PC-3 (cell line): Measurements from ENCODE around the gene ADAMTS6. TPM values are rescaled to one million over a fixed set of nuclear protein-coding genes. Genes with fewer than 3 reads are reported as not detected.

Experiments
- ATAC-seq: fragments of 200-7000 bp; cut with Tn5 transposase; 2 replicates; pipeline ENCODE4 v1.9.1; 2020; ENCODE audit warnings: mild to moderate bottlenecking, moderate library complexity
- BruUV-seq: library from RNA; stranded (reverse); fragments of 400-500 nt; replicated peaks from 2 replicates; lab custom pipeline; 2021; lab: Mats Ljungman, UMichigan
- CTCF ChIA-PET: fragments of 300-600 bp; sonication (Branson Sonifier 250); formaldehyde crosslinking; loops from one replicate; lab custom pipeline; 2022; ENCODE audit warnings: antibody characterized with exemption; lab: Charles Lee
- POLR2A ChIA-PET: fragments of 300-600 bp; sonication (Branson Sonifier 250); formaldehyde crosslinking; loops from one replicate; lab custom pipeline; 2022; ENCODE audit warnings: antibody characterized with exemption; ENCODE audit not compliant: unreplicated experiment; lab: Charles Lee
- DNase-seq: peaks from one replicate; pipeline ENCODE4 v3.0.0-alpha.2; 2015
- H2AFZ ChIP-seq: fragments of 300-600 bp; sonication (generic); 2 replicates; pipeline ENCODE4 v1.6.0; 2016; ENCODE audit warnings: antibody characterized with exemption, low read length
- H3F3A ChIP-seq: fragments of 300-600 bp; sonication (generic); one replicate; pipeline ENCODE4 v1.6.0; 2017; ENCODE audit warnings: antibody characterized with exemption, low read length, control low read depth, mild to moderate bottlenecking; ENCODE audit not compliant: unreplicated experiment
- H3K27ac ChIP-seq: fragments of 300-600 bp; sonication (generic); 2 replicates; pipeline ENCODE4 v1.5.1; 2016; ENCODE audit warnings: mild to moderate bottlenecking, low read length
- H3K27me3 ChIP-seq: fragments of 300-600 bp; sonication (generic); 2 replicates; pipeline ENCODE4 v1.6.1; 2016; ENCODE audit warnings: low read length, mixed read lengths
- H3K36me3 ChIP-seq: fragments of 300-600 bp; sonication (generic); 2 replicates; pipeline ENCODE4 v1.6.1; 2016; ENCODE audit warnings: low read depth, mixed run types, low read length, mixed read lengths
- H3K4me1 ChIP-seq: fragments of 300-600 bp; sonication (generic); 2 replicates; pipeline ENCODE4 v1.5.1; 2016; ENCODE audit warnings: low read length; ENCODE audit not compliant: insufficient read depth
- H3K4me2 ChIP-seq: fragments of 300-600 bp; sonication (generic); 2 replicates; pipeline ENCODE4 v1.6.0; 2016; ENCODE audit warnings: low read length
- H3K4me3 ChIP-seq: fragments of 300-600 bp; sonication (generic); 2 replicates; pipeline ENCODE4 v1.5.1; 2016; ENCODE audit warnings: mild to moderate bottlenecking, low read length, mixed read lengths
- H3K79me2 ChIP-seq: fragments of 300-600 bp; sonication (generic); 2 replicates; pipeline ENCODE4 v1.6.1; 2017; ENCODE audit warnings: low read length, mixed read lengths
- H3K9ac ChIP-seq: fragments of 300-600 bp; sonication (generic); 2 replicates; pipeline ENCODE4 v1.6.0; 2016; ENCODE audit warnings: mild to moderate bottlenecking, low read length
- H3K9me2 ChIP-seq: fragments of 300-600 bp; sonication (generic); replicated peaks from 2 replicates; pipeline ENCODE4 v1.6.1; 2016; ENCODE audit warnings: mixed run types, low read length, mixed read lengths
- H3K9me3 ChIP-seq: fragments of 300-600 bp; sonication (generic); 2 replicates; pipeline ENCODE4 v1.6.1; 2016; ENCODE audit warnings: low read length, mixed read lengths
- H4K20me1 ChIP-seq: fragments of 300-600 bp; sonication (generic); 2 replicates; pipeline ENCODE4 v1.6.1; 2016; ENCODE audit warnings: low read length, mixed read lengths
- CTCF ChIP-seq: fragments of 300-600 bp; sonication (generic); conservative IDR thresholded peaks from 2 replicates; pipeline ENCODE4 v1.5.1; 2017; ENCODE audit warnings: antibody characterized with exemption, low read depth, mild to moderate bottlenecking, low read length
- EZH2 ChIP-seq: fragments of 300-600 bp; sonication (generic); IDR thresholded peaks from one replicate; pipeline ENCODE4 v1.6.1; 2017; ENCODE audit warnings: antibody characterized with exemption, mild to moderate bottlenecking, low read length; ENCODE audit not compliant: unreplicated experiment
- EZH2phosphoT487 ChIP-seq: fragments of 300-600 bp; sonication (generic); IDR thresholded peaks from 2 replicates; pipeline ENCODE4 v1.6.1; 2018; ENCODE audit warnings: mild to moderate bottlenecking, antibody characterized with exemption, low read length, borderline replicate concordance
- intact Hi-C: fragments of 100-400 bp; cut with micrococcal nuclease; formaldehyde crosslinking; loops from 2 replicates; pipeline ENCODE4 v1.9.0; 2023
- total RNA-seq: library from RNA; depleted of rRNA; stranded (reverse); fragments of >200 nt; gene quantifications from 2 replicates; pipeline ENCODE4 v1.2.3, GENCODE V29; 2014

The ADAMTS6 gene
- total RNA-seq, 1 experiment from 2014 or later, result 1.7 TPM

- H3K4me2 ChIP-seq, result no peak overlapping the region
- ATAC-seq, result no peak
- H3K9ac ChIP-seq, result no peak overlapping the region
- H4K20me1 ChIP-seq, result no peaks in the 10 kb centered on the region
- ChIA-PET CTCF (no interaction called here), POLR2A (no interaction called here)
- no peaks in the 10 kb centered on the region for H3K9me2 ChIP-seq
- H3K4me1 ChIP-seq, result no peaks in the 10 kb centered on the region
- BruUV-seq, result no TSS peak
- intact Hi-C loops, result no loop called here
- H3K79me2 ChIP-seq, result no peaks in the 10 kb centered on the region
- H2AFZ ChIP-seq, result no peak overlapping the region
- no peaks in the 10 kb centered on the region for H3K36me3 ChIP-seq
- no peaks in the 10 kb centered on the region for H3K9me3 ChIP-seq
- no peak for TF ChIP-seq CTCF
- TF ChIP-seq EZH2phosphoT487, result no peak
- TF ChIP-seq EZH2, result no peak
- no peak overlapping the region for H3K27ac ChIP-seq
- no peaks in the 10 kb centered on the region for H3K27me3 ChIP-seq
- H3K4me3 ChIP-seq, result no peak overlapping the region
- no peak for DNase-seq
- no peaks in the 10 kb centered on the region for H3F3A ChIP-seq
These were observed 309.1 kb downstream of the ADAMTS6 start for GRCh38 chr5:65172486-65173129.

- no peak overlapping the region for H3K4me2 ChIP-seq
- H3K9me3 ChIP-seq, result no peaks in the 10 kb centered on the region
- H3K9ac ChIP-seq, result no peak overlapping the region
- DNase-seq (no peak), ATAC-seq (no peak)
- no peak overlapping the region for H2AFZ ChIP-seq
- no peaks in the 10 kb centered on the region for H3K4me1 ChIP-seq
- BruUV-seq, result no TSS peak
- H4K20me1 ChIP-seq, result no peaks in the 10 kb centered on the region
- no peaks in the 10 kb centered on the region for H3K9me2 ChIP-seq
- no peaks in the 10 kb centered on the region for H3K79me2 ChIP-seq
- no peaks in the 10 kb centered on the region for H3F3A ChIP-seq
- no peak overlapping the region for H3K27ac ChIP-seq
- ChIA-PET POLR2A (no interaction called here), CTCF (no interaction called here)
- TF ChIP-seq EZH2phosphoT487 (no peak), CTCF (no peak), EZH2 (no peak)
- no peaks in the 10 kb centered on the region for H3K36me3 ChIP-seq
- no peak overlapping the region for H3K4me3 ChIP-seq
- intact Hi-C loops, result no loop called here
- H3K27me3 ChIP-seq, result no peaks in the 10 kb centered on the region
These were observed 310.1 kb downstream of the ADAMTS6 start for GRCh38 chr5:65171645-65172044.

- peak; percentile 57 for ATAC-seq
- ChIA-PET CTCF (no interaction called here), POLR2A (no interaction called here)
- no peaks in the 10 kb centered on the region for H4K20me1 ChIP-seq
- no peak for TF ChIP-seq EZH2phosphoT487
- no peaks in the 10 kb centered on the region for H3K9me3 ChIP-seq
- no TSS peak for BruUV-seq
- intact Hi-C loops, result loop anchor here (5.0 kb wide), 1 partner anchor 61 kb away; no protein-coding TSS in a partner anchor
- H3K36me3 ChIP-seq, result no peaks in the 10 kb centered on the region
- no peak overlapping the region for H3K4me3 ChIP-seq
- no peaks in the 10 kb centered on the region for H3K27me3 ChIP-seq
- H3K9me2 ChIP-seq, result no peaks in the 10 kb centered on the region
- peak; percentile 60 for DNase-seq
- no peak overlapping the region for H3K27ac ChIP-seq
- no peak overlapping the region for H3K9ac ChIP-seq
- no peaks in the 10 kb centered on the region for H3K79me2 ChIP-seq
- H3K4me1 ChIP-seq, result peaks cover 30% of the 10 kb centered on the region
- peaks cover 2% of the 10 kb centered on the region for H3F3A ChIP-seq
- H3K4me2 ChIP-seq, result no peak overlapping the region
- no peak overlapping the region for H2AFZ ChIP-seq
These were observed 318.0 kb downstream of the ADAMTS6 start for GRCh38 chr5:65163698-65164097.
